GM12872 (cell line): ENCODE results near the gene ITPR3.

Experiments
- CTCF ChIP-seq: IDR thresholded peaks from 3 replicates; pipeline ENCODE4 v1.5.1; 2011; ENCODE audit warnings: low read depth, mild to moderate bottlenecking, low read length, moderate library complexity; ENCODE audit not compliant: insufficient read depth

Gene ITPR3

GRCh38 chr6:33692760-33693158 is 71.6 kb downstream of the ITPR3 start:
- TF ChIP-seq CTCF = no peak

GRCh38 chr6:33693186-33694105 is 72.3 kb downstream of the ITPR3 start:
- no peak for TF ChIP-seq CTCF

GRCh38 chr6:33694401-33694931 is 73.3 kb downstream of the ITPR3 start:
- TF ChIP-seq CTCF = no peak

- TF ChIP-seq CTCF = no peak
Measured at GRCh38 chr6:33694977-33695376, 73.9 kb downstream of the ITPR3 start.

GRCh38 chr6:33695451-33695887 is 74.3 kb downstream of the ITPR3 start:
- no peak for TF ChIP-seq CTCF

GRCh38 chr6:33696076-33696475 is 75.0 kb downstream of the ITPR3 start:
- no peak for TF ChIP-seq CTCF

- no peak for TF ChIP-seq CTCF
Measured at GRCh38 chr6:33696548-33697518, 75.7 kb downstream of the ITPR3 start.
